ENCODE measurements around the gene ENTPD1.
A peak's percentile ranks its signal among the peaks of the same experiment; 100 is the strongest.
"Not testable (repeated sequence)": the region's sequence is repeated elsewhere in the genome, so short reads cannot be mapped to it uniquely, and the experiment has no call there.

The ENTPD1 gene

DNA sequence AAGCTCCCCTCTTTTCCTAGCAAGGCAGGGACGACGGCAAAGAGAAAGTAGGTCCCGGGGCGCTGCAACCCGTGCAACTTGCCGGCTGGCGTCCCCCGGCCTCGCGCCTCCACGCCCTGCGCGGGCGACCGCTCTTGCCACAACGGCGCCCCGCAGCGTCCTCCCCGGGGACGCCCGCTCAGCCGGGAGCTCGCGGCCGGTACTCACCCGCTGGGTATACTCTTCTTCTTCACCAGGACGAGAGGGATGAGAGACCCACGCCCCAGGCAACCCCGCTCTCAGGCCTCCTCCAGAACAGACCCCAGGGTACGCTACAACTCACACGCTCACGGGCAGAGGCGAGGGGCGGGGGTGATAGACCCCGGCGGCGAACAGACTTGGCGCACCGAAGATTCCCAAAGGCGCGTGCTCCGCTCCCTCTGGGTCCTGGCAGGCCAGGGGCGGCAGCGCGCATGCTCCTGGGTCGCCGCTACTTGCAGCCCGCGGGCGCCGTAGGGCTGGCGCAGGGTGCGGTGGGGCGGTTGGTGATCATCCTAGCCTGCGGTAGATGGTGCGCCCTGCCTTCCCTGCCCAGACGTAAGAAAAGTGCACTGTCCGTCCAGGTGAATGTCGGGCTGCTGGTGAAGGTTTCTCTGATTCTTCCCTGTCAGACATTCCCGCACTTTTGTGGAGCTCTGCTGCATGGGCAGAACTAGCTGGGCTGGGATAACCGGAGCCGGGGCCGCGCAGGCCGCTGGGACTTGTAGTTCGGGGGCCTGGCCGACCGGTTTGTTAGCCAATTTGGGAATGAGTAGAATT, 151.7 kb downstream of the ENTPD1 start, which contains the start of gene CC2D2B:
Gene CC2D2B (plus strand): TSS at position 520 of the 798 bp plus-strand sequence. CDS start 3,349 bp downstream, outside the sequence.
- FAIRE-seq (peak; percentile 95), DNase-seq (ENCODE audit: insufficient read length, low spot score) (peak; percentile 60)

DNA sequence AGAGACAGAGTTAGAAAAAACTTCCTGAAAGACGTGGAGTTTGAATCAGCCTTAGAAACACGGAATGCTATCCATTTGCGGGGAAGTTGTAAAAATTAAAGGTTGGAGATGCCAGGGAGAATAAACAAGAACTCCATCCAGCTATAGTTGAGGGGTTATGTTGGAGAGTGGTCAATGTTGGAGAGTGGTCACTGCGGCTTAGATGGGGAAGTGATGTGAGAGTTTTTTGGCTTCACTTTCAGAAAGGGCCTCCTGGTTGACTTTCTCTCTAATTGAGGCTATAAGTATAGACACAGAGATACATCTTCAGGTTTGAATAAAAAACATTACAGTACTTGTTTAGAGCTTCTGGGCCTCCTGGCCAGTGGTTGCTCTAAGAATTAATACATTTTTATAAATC, 152.5 kb downstream of the ENTPD1 start:
- FAIRE-seq, result peak; percentile 14
- no peak for DNase-seq (ENCODE audit: insufficient read length, low spot score)

DNA sequence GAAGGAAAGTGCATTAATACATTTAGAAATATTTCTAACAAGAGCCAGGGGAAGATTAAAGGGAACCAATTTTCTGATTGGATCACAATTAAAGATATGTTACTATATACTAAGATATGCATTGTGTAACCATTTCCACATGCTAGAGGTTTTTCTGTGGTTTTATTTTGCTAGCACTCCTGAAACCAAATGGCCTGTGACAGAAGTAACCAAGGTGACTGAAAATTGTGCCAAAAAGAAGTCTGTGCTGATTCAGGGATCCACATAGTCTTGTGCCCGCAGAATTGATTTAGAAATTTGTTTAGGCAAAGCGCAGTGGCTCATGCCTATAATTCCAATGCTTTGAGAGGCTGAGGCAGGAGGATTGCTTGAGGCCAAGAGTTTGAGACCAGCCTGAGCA, 153.6 kb downstream of the ENTPD1 start:
- peak; percentile 4 for FAIRE-seq
- DNase-seq (ENCODE audit: insufficient read length, low spot score), result no peak

DNA sequence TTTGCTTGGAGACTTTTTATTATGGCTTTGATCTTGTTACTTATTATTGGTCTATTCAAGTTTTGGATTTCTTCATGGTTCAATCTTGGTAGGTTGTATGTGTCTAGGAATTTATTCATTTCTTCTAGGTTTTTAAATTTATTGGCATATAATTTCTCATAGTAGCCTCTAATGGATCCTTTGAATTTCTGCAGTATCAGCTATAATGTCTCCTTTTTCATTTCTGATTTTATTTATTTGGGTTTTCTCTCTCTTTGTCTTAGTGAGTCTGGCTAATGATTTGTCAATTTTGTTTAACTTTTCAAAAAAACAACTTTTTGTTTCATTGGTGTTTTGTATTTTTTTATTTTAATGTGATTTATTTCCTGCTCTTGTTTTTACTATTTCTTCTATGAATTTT, 160.1 kb downstream of the ENTPD1 start:
- not testable (repeated sequence) for FAIRE-seq; DNase-seq (ENCODE audit: insufficient read length, low spot score)

Measured in GM19239 (cell line).